ENCODE data around the gene DDC.
"Not testable (repeated sequence)": the region's sequence is repeated elsewhere in the genome, so short reads cannot be mapped to it uniquely, and the experiment has no call there.

Gene DDC

GRCh38 chr7:50479743-50480517 lies 85.3 kb downstream of the DDC start:
- no peak for DNase-seq

- no peak for DNase-seq
Observed at GRCh38 chr7:50477640-50478039, 87.6 kb downstream of the DDC start.

- DNase-seq = no peak
Observed at GRCh38 chr7:50476953-50477625, 88.1 kb downstream of the DDC start.

GRCh38 chr7:50475340-50475739 lies 89.9 kb downstream of the DDC start:
- DNase-seq = no peak

- DNase-seq = no peak
Observed at GRCh38 chr7:50474382-50475160, 90.6 kb downstream of the DDC start.

- no peak for DNase-seq
Observed at GRCh38 chr7:50473531-50473930, 91.7 kb downstream of the DDC start.

- no peak for DNase-seq
Observed at GRCh38 chr7:50472427-50472826, 92.8 kb downstream of the DDC start.

- DNase-seq = no peak
Observed at GRCh38 chr7:50471970-50472369, 93.2 kb downstream of the DDC start.

GRCh38 chr7:50470250-50471163 lies 94.7 kb downstream of the DDC start:
- DNase-seq = no peak

- no peak for DNase-seq
Observed at GRCh38 chr7:50469181-50469580, 96.0 kb downstream of the DDC start.

- DNase-seq = peak; percentile 79
Observed at GRCh38 chr7:50467817-50468610, 97.2 kb downstream of the DDC start.

- DNase-seq = no peak
Observed at GRCh38 chr7:50466815-50467585, 98.2 kb downstream of the DDC start.

GRCh38 chr7:50463035-50463434 lies 102.2 kb downstream of the DDC start:
- no peak for DNase-seq

- no peak for DNase-seq
Observed at GRCh38 chr7:50462361-50462760, 102.8 kb downstream of the DDC start.

- no peak for DNase-seq
Observed at GRCh38 chr7:50461695-50462094, 103.5 kb downstream of the DDC start.

- not testable (repeated sequence) for DNase-seq
Observed at GRCh38 chr7:50459183-50459582, 106.0 kb downstream of the DDC start.

- DNase-seq = not testable (repeated sequence)
Observed at GRCh38 chr7:50458651-50459050, 106.6 kb downstream of the DDC start.

- no peak for DNase-seq
Observed at GRCh38 chr7:50456371-50457123, 108.7 kb downstream of the DDC start.

- DNase-seq = no peak
Observed at GRCh38 chr7:50455658-50456057, 109.5 kb downstream of the DDC start.

- no peak for DNase-seq
Observed at GRCh38 chr7:50454968-50455367, 110.2 kb downstream of the DDC start.
